HepG2 (cell line): ENCODE results near the gene RGS2.

Source experiments
- CTCF ChIP-seq: sonication (generic); formaldehyde crosslinking; IDR thresholded peaks from 2 replicates; pipeline ENCODE4 v1.5.0; 2020; ENCODE audit warnings: mild to moderate bottlenecking, missing genetic modification reagents, moderate library complexity
- ESRRA ChIP-seq: sonication (generic); formaldehyde crosslinking; IDR thresholded peaks from 2 replicates; pipeline ENCODE4 v1.5.1; 2020; ENCODE audit warnings: mild to moderate bottlenecking, low read depth, missing genetic modification reagents
- FOXM1 ChIP-seq: sonication (generic); formaldehyde crosslinking; IDR thresholded peaks from 2 replicates; pipeline ENCODE4 v1.5.0; 2020; ENCODE audit warnings: missing genetic modification reagents
- NPAS2 ChIP-seq: sonication (generic); formaldehyde crosslinking; IDR thresholded peaks from 2 replicates; pipeline ENCODE4 v1.8.0; 2022; ENCODE audit warnings: mild to moderate bottlenecking, missing genetic modification reagents, borderline replicate concordance
- PHF20 ChIP-seq: sonication (generic); formaldehyde crosslinking; IDR thresholded peaks from 2 replicates; pipeline ENCODE4 v1.5.0; 2020; ENCODE audit warnings: mild to moderate bottlenecking, missing genetic modification reagents
- POLR2A ChIP-seq, 2 experiments: IDR thresholded peaks; 2 replicates each; pipeline ENCODE4 v1.6.1; 2011; ENCODE audit warnings: low read depth in 2 of 2, low read length in 2 of 2, mild to moderate bottlenecking in 1 of 2, moderate library complexity in 1 of 2; ENCODE audit not compliant: insufficient read depth in 1 of 2
- REST ChIP-seq, 2 experiments: IDR thresholded peaks; 2 replicates each; pipeline ENCODE4 v1.6.1; 2011 to 2012; ENCODE audit warnings: low read length in 2 of 2, borderline replicate concordance in 1 of 2, low read depth in 1 of 2, mild to moderate bottlenecking in 1 of 2, moderate library complexity in 1 of 2
- ZNF784 ChIP-seq: sonication (generic); formaldehyde crosslinking; IDR thresholded peaks from 2 replicates; pipeline ENCODE4 v1.5.1; 2020; ENCODE audit warnings: missing genetic modification reagents, mild to moderate bottlenecking, borderline replicate concordance

- TF ChIP-seq FOXM1 (CRISPR knock-in tag) (no peak), PHF20 (CRISPR knock-in tag) (no peak), ESRRA (no peak), POLR2A (IDR thresholded peaks at IDR 0.05; ENCODE audit: insufficient read depth in 1 of 2, low read depth in 2 of 2, low read length in 2 of 2) (no peak), REST (IDR thresholded peaks at IDR 0.05; ENCODE audit: borderline replicate concordance in 1 of 2, low read depth in 1 of 2, low read length in 2 of 2) (no peak), CTCF (CRISPR knock-in tag) (no peak), ZNF784 (CRISPR knock-in tag) (no peak), NPAS2 (CRISPR knock-in tag) (no peak)
Measured at GRCh38 chr1:192852001-192852947, 43.4 kb downstream of the RGS2 start.
